Osteoblast (primary cell): ENCODE data around the gene DTX4. TPM values are rescaled to one million over a fixed set of nuclear protein-coding genes. Genes with fewer than 3 reads are reported as not detected.
A peak's percentile ranks its signal among the peaks of the same experiment; 100 is the strongest.

ENCODE experiments used
- DNase-seq: peaks from one replicate; pipeline ENCODE4 v3.0.0; 2011; ENCODE audit warnings: low spot score, mixed read lengths; ENCODE audit not compliant: insufficient read length; ENCODE audit errors: missing footprints
- H2AFZ ChIP-seq: 2 replicates; pipeline ENCODE4 v1.6.0; 2011; ENCODE audit warnings: mild to moderate bottlenecking, low read length
- H3K27ac ChIP-seq: 2 replicates; pipeline ENCODE4 v1.5.1; 2011; ENCODE audit warnings: mild to moderate bottlenecking, low read depth, low read length, moderate library complexity
- H3K27me3 ChIP-seq: 2 replicates; pipeline ENCODE4 v1.6.0; 2012; ENCODE audit warnings: mild to moderate bottlenecking, control low read depth, inconsistent platforms, low read length, moderate library complexity; ENCODE audit not compliant: insufficient read depth
- H3K36me3 ChIP-seq: 2 replicates; pipeline ENCODE4 v1.5.1; 2011; ENCODE audit warnings: mild to moderate bottlenecking, low read length, control low read depth, moderate library complexity; ENCODE audit not compliant: insufficient read depth
- H3K4me1 ChIP-seq: 2 replicates; pipeline ENCODE4 v1.5.1; 2011; ENCODE audit warnings: mild to moderate bottlenecking, low read length, control low read depth, moderate library complexity; ENCODE audit not compliant: insufficient read depth
- H3K4me2 ChIP-seq: 2 replicates; pipeline ENCODE4 v1.6.0; 2011; ENCODE audit warnings: mild to moderate bottlenecking, low read length; ENCODE audit not compliant: insufficient read depth
- H3K4me3 ChIP-seq: fragments of 200-600 bp; sonication (generic); 3 replicates; pipeline ENCODE4 v1.5.1; 2012; ENCODE audit warnings: mild to moderate bottlenecking, low read length, inconsistent platforms; ENCODE audit not compliant: insufficient read depth
- H3K79me2 ChIP-seq: 2 replicates; pipeline ENCODE4 v1.6.0; 2012; ENCODE audit warnings: mild to moderate bottlenecking, low read length, control low read depth, inconsistent platforms; ENCODE audit not compliant: insufficient read depth
- H3K9me3 ChIP-seq: 2 replicates; pipeline ENCODE4 v1.5.1; 2011; ENCODE audit warnings: low read depth, low read length, control low read depth
- H4K20me1 ChIP-seq: 2 replicates; pipeline ENCODE4 v1.6.0; 2012; ENCODE audit warnings: mild to moderate bottlenecking, low read length, control low read depth; ENCODE audit not compliant: insufficient read depth
- CTCF ChIP-seq: IDR thresholded peaks from 2 replicates; pipeline ENCODE4 v1.5.1; 2011; ENCODE audit warnings: mild to moderate bottlenecking, low read depth, low read length, moderate library complexity; ENCODE audit errors: extremely low read depth
- total RNA-seq: library from RNA; depleted of rRNA; stranded (reverse); fragments of >200 nt; gene quantifications from 2 replicates; pipeline ENCODE4 v1.2.3, GENCODE V29; 2012

Gene DTX4
- total RNA-seq, 1 donor, result under 0.01 TPM

- Histone ChIP-seq H2AFZ (peak overlapping the region; percentile 83), H3K36me3 (no peaks in the 10 kb centered on the region), H3K4me2 (peak overlapping the region; percentile 99), H3K9me3 (no peaks in the 10 kb centered on the region), H3K79me2 (no peaks in the 10 kb centered on the region), H3K27me3 (peaks cover 36% of the 10 kb centered on the region), H3K4me3 (peak overlapping the region; percentile 75), H3K4me1 (peaks cover 14% of the 10 kb centered on the region), H4K20me1 (no peaks in the 10 kb centered on the region), H3K27ac (no peak overlapping the region)
- TF ChIP-seq CTCF, result no peak
- peak; percentile 86 for DNase-seq
Observed at GRCh38 chr11:59173080-59173963, 1.4 kb downstream of the DTX4 start.

- H2AFZ ChIP-seq, result no peak overlapping the region
- H3K27ac ChIP-seq, result no peak overlapping the region
- H3K27me3 ChIP-seq, result peaks cover 36% of the 10 kb centered on the region
- peaks cover 14% of the 10 kb centered on the region for H3K4me1 ChIP-seq
- no peaks in the 10 kb centered on the region for H3K79me2 ChIP-seq
- no peak for DNase-seq
- no peak overlapping the region for H3K4me3 ChIP-seq
- H3K9me3 ChIP-seq, result no peaks in the 10 kb centered on the region
- H3K36me3 ChIP-seq, result no peaks in the 10 kb centered on the region
- TF ChIP-seq CTCF, result no peak
- no peak overlapping the region for H3K4me2 ChIP-seq
- H4K20me1 ChIP-seq, result no peaks in the 10 kb centered on the region
Observed at GRCh38 chr11:59173964-59174663, 2.2 kb downstream of the DTX4 start.

- no peaks in the 10 kb centered on the region for H4K20me1 ChIP-seq
- no peak for TF ChIP-seq CTCF
- peaks cover 14% of the 10 kb centered on the region for H3K4me1 ChIP-seq
- H3K36me3 ChIP-seq, result no peaks in the 10 kb centered on the region
- no peak overlapping the region for H3K4me3 ChIP-seq
- no peaks in the 10 kb centered on the region for H3K9me3 ChIP-seq
- H2AFZ ChIP-seq, result no peak overlapping the region
- peaks cover 36% of the 10 kb centered on the region for H3K27me3 ChIP-seq
- no peak overlapping the region for H3K27ac ChIP-seq
- H3K4me2 ChIP-seq, result no peak overlapping the region
- peak; percentile 69 for DNase-seq
- H3K79me2 ChIP-seq, result no peaks in the 10 kb centered on the region
Observed at GRCh38 chr11:59174664-59175033, 2.7 kb downstream of the DTX4 start.

- H2AFZ ChIP-seq, result no peak overlapping the region
- no peaks in the 10 kb centered on the region for H3K36me3 ChIP-seq
- peaks cover 32% of the 10 kb centered on the region for H3K27me3 ChIP-seq
- no peak for TF ChIP-seq CTCF
- peak; percentile 65 for DNase-seq
- no peak overlapping the region for H3K4me2 ChIP-seq
- H3K4me3 ChIP-seq, result no peak overlapping the region
- no peaks in the 10 kb centered on the region for H4K20me1 ChIP-seq
- H3K27ac ChIP-seq, result no peak overlapping the region
- no peaks in the 10 kb centered on the region for H3K79me2 ChIP-seq
- H3K9me3 ChIP-seq, result no peaks in the 10 kb centered on the region
- peaks cover 14% of the 10 kb centered on the region for H3K4me1 ChIP-seq
Observed at GRCh38 chr11:59175091-59175501, 3.2 kb downstream of the DTX4 start.
